PC-3 (cell line): ENCODE measurements around the gene MAGI2. TPM values are rescaled to one million over a fixed set of nuclear protein-coding genes. Genes with fewer than 3 reads are reported as not detected.

Experiments
- ATAC-seq: fragments of 200-7000 bp; cut with Tn5 transposase; 2 replicates; pipeline ENCODE4 v1.9.1; 2020; ENCODE audit warnings: mild to moderate bottlenecking, moderate library complexity
- BruUV-seq: library from RNA; stranded (reverse); fragments of 400-500 nt; replicated peaks from 2 replicates; lab custom pipeline; 2021; lab: Mats Ljungman, UMichigan
- CTCF ChIA-PET: fragments of 300-600 bp; sonication (Branson Sonifier 250); formaldehyde crosslinking; loops from one replicate; lab custom pipeline; 2022; ENCODE audit warnings: antibody characterized with exemption; lab: Charles Lee
- POLR2A ChIA-PET: fragments of 300-600 bp; sonication (Branson Sonifier 250); formaldehyde crosslinking; loops from one replicate; lab custom pipeline; 2022; ENCODE audit warnings: antibody characterized with exemption; ENCODE audit not compliant: unreplicated experiment; lab: Charles Lee
- DNase-seq: peaks from one replicate; pipeline ENCODE4 v3.0.0-alpha.2; 2015
- H2AFZ ChIP-seq: fragments of 300-600 bp; sonication (generic); 2 replicates; pipeline ENCODE4 v1.6.0; 2016; ENCODE audit warnings: antibody characterized with exemption, low read length
- H3F3A ChIP-seq: fragments of 300-600 bp; sonication (generic); one replicate; pipeline ENCODE4 v1.6.0; 2017; ENCODE audit warnings: antibody characterized with exemption, low read length, control low read depth, mild to moderate bottlenecking; ENCODE audit not compliant: unreplicated experiment
- H3K27ac ChIP-seq: fragments of 300-600 bp; sonication (generic); 2 replicates; pipeline ENCODE4 v1.5.1; 2016; ENCODE audit warnings: mild to moderate bottlenecking, low read length
- H3K27me3 ChIP-seq: fragments of 300-600 bp; sonication (generic); 2 replicates; pipeline ENCODE4 v1.6.1; 2016; ENCODE audit warnings: low read length, mixed read lengths
- H3K36me3 ChIP-seq: fragments of 300-600 bp; sonication (generic); 2 replicates; pipeline ENCODE4 v1.6.1; 2016; ENCODE audit warnings: low read depth, mixed run types, low read length, mixed read lengths
- H3K4me1 ChIP-seq: fragments of 300-600 bp; sonication (generic); 2 replicates; pipeline ENCODE4 v1.5.1; 2016; ENCODE audit warnings: low read length; ENCODE audit not compliant: insufficient read depth
- H3K4me2 ChIP-seq: fragments of 300-600 bp; sonication (generic); 2 replicates; pipeline ENCODE4 v1.6.0; 2016; ENCODE audit warnings: low read length
- H3K4me3 ChIP-seq: fragments of 300-600 bp; sonication (generic); 2 replicates; pipeline ENCODE4 v1.5.1; 2016; ENCODE audit warnings: mild to moderate bottlenecking, low read length, mixed read lengths
- H3K79me2 ChIP-seq: fragments of 300-600 bp; sonication (generic); 2 replicates; pipeline ENCODE4 v1.6.1; 2017; ENCODE audit warnings: low read length, mixed read lengths
- H3K9ac ChIP-seq: fragments of 300-600 bp; sonication (generic); 2 replicates; pipeline ENCODE4 v1.6.0; 2016; ENCODE audit warnings: mild to moderate bottlenecking, low read length
- H3K9me2 ChIP-seq: fragments of 300-600 bp; sonication (generic); replicated peaks from 2 replicates; pipeline ENCODE4 v1.6.1; 2016; ENCODE audit warnings: mixed run types, low read length, mixed read lengths
- H3K9me3 ChIP-seq: fragments of 300-600 bp; sonication (generic); 2 replicates; pipeline ENCODE4 v1.6.1; 2016; ENCODE audit warnings: low read length, mixed read lengths
- H4K20me1 ChIP-seq: fragments of 300-600 bp; sonication (generic); 2 replicates; pipeline ENCODE4 v1.6.1; 2016; ENCODE audit warnings: low read length, mixed read lengths
- EZH2 ChIP-seq: fragments of 300-600 bp; sonication (generic); IDR thresholded peaks from one replicate; pipeline ENCODE4 v1.6.1; 2017; ENCODE audit warnings: antibody characterized with exemption, mild to moderate bottlenecking, low read length; ENCODE audit not compliant: unreplicated experiment
- EZH2phosphoT487 ChIP-seq: fragments of 300-600 bp; sonication (generic); IDR thresholded peaks from 2 replicates; pipeline ENCODE4 v1.6.1; 2018; ENCODE audit warnings: mild to moderate bottlenecking, antibody characterized with exemption, low read length, borderline replicate concordance
- intact Hi-C: fragments of 100-400 bp; cut with micrococcal nuclease; formaldehyde crosslinking; loops from 2 replicates; pipeline ENCODE4 v1.9.0; 2023
- total RNA-seq: library from RNA; depleted of rRNA; stranded (reverse); fragments of >200 nt; gene quantifications from 2 replicates; pipeline ENCODE4 v1.2.3, GENCODE V29; 2014
- TF ChIP-seq, protein P1 (sequence below): fragments of 300-600 bp; sonication (generic); conservative IDR thresholded peaks from 2 replicates; pipeline ENCODE4 v1.5.1; 2017; ENCODE audit warnings: antibody characterized with exemption, low read depth, mild to moderate bottlenecking, low read length

The MAGI2 gene
- total RNA-seq, 1 experiment from 2014 or later = not detected

DNA sequence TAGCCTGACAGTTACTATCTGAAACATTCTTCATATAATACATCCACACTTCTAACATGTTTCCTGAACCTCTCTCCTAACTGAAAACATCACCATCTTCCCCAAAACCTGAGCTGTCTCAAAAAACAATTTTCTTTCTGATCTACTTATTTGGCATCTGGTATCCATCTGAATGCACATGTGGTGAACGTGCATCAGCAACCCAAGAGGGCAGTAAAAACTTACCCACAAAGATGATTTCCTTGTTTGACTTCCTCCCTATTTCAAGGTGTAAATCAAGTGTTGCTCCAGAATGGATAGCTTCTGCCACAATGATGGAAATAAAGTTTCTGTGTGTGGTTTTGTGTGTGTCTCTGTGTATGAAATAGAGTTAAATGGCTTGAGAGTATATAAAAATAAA lies 500.4 kb downstream of the MAGI2 start:
- TF ChIP-seq, protein P1, sequence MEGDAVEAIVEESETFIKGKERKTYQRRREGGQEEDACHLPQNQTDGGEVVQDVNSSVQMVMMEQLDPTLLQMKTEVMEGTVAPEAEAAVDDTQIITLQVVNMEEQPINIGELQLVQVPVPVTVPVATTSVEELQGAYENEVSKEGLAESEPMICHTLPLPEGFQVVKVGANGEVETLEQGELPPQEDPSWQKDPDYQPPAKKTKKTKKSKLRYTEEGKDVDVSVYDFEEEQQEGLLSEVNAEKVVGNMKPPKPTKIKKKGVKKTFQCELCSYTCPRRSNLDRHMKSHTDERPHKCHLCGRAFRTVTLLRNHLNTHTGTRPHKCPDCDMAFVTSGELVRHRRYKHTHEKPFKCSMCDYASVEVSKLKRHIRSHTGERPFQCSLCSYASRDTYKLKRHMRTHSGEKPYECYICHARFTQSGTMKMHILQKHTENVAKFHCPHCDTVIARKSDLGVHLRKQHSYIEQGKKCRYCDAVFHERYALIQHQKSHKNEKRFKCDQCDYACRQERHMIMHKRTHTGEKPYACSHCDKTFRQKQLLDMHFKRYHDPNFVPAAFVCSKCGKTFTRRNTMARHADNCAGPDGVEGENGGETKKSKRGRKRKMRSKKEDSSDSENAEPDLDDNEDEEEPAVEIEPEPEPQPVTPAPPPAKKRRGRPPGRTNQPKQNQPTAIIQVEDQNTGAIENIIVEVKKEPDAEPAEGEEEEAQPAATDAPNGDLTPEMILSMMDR = 0 out of 2 replicates have a peak, but pooled peaks have one; percentile 10
- TF ChIP-seq EZH2phosphoT487 = no peak
- no peak overlapping the region for H3K4me2 ChIP-seq
- intact Hi-C loops = loop anchor here (2.0 kb wide), 1 partner anchor 224 kb away; no protein-coding TSS in a partner anchor
- H3K9me3 ChIP-seq = no peaks in the 10 kb centered on the region
- no TSS peak for BruUV-seq
- H3K27ac ChIP-seq = no peak overlapping the region
- no peaks in the 10 kb centered on the region for H4K20me1 ChIP-seq
- H3K9me2 ChIP-seq = no peaks in the 10 kb centered on the region
- ATAC-seq = no peak
- no peaks in the 10 kb centered on the region for H3K27me3 ChIP-seq
- no peaks in the 10 kb centered on the region for H3K79me2 ChIP-seq
- DNase-seq = no peak
- ChIA-PET CTCF (no interaction called here), POLR2A (no interaction called here)
- H3K36me3 ChIP-seq = no peaks in the 10 kb centered on the region
- H2AFZ ChIP-seq = no peak overlapping the region
- H3K9ac ChIP-seq = no peak overlapping the region
- H3K4me3 ChIP-seq = no peak overlapping the region
- H3F3A ChIP-seq = no peaks in the 10 kb centered on the region
- peaks cover 13% of the 10 kb centered on the region; the same call in 1 of the 2 replicates for H3K4me1 ChIP-seq

DNA sequence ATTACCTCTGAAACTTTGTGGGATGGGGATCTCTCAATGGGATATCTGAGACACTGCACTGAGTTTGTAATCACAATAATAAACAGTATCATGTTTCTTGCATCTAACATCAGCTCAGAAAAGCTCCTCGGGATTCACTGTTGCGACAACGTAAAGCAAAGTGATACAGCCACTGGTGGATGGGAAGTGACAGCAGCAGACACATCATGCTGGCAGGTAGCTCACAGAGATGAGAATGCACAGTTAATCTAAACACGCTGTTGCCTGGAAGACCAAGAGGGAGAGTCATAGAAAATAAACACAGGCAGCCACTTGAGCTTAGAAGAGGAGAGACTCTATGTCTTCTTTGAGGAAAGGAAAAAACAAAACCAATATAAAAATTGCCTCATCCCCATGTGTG lies 513.8 kb downstream of the MAGI2 start:
- ChIA-PET CTCF (no interaction called here), POLR2A (no interaction called here)
- ATAC-seq (no peak), DNase-seq (no peak)
- H3K4me3 ChIP-seq = no peak overlapping the region
- H3K27me3 ChIP-seq = no peaks in the 10 kb centered on the region
- no peaks in the 10 kb centered on the region for H3K36me3 ChIP-seq
- no TSS peak for BruUV-seq
- no peak overlapping the region for H2AFZ ChIP-seq
- no peak overlapping the region for H3K27ac ChIP-seq
- intact Hi-C loops = no loop called here
- H4K20me1 ChIP-seq = no peaks in the 10 kb centered on the region
- H3K9ac ChIP-seq = no peak overlapping the region
- H3K4me2 ChIP-seq = no peak overlapping the region
- H3K4me1 ChIP-seq = no peaks in the 10 kb centered on the region
- no peaks in the 10 kb centered on the region for H3K9me2 ChIP-seq
- H3K79me2 ChIP-seq = no peaks in the 10 kb centered on the region
- no peaks in the 10 kb centered on the region for H3K9me3 ChIP-seq
- H3F3A ChIP-seq = no peaks in the 10 kb centered on the region
- TF ChIP-seq EZH2phosphoT487 (no peak), EZH2 (no peak)
- TF ChIP-seq, protein P1 = no peak

GRCh38 chr7:78924581-78924980 lies 528.9 kb downstream of the MAGI2 start:
- BruUV-seq = no TSS peak
- H2AFZ ChIP-seq = no peak overlapping the region
- ChIA-PET CTCF (no interaction called here), POLR2A (no interaction called here)
- no peak overlapping the region for H3K9ac ChIP-seq
- no peak overlapping the region for H3K27ac ChIP-seq
- no peaks in the 10 kb centered on the region; the same call in 1 of the 2 replicates for H3K27me3 ChIP-seq
- intact Hi-C loops = loop anchor here (1.0 to 10.0 kb wide), 4 partner anchors 317 to 900 kb away; no protein-coding TSS in a partner anchor
- H4K20me1 ChIP-seq = no peaks in the 10 kb centered on the region
- H3K9me3 ChIP-seq = no peaks in the 10 kb centered on the region
- H3F3A ChIP-seq = no peaks in the 10 kb centered on the region
- H3K9me2 ChIP-seq = no peaks in the 10 kb centered on the region
- no peaks in the 10 kb centered on the region for H3K4me1 ChIP-seq
- TF ChIP-seq EZH2phosphoT487 (no peak), EZH2 (no peak)
- TF ChIP-seq, protein P1 = peak; percentile 18; the same call in 1 of the 2 replicates
- no peak; the same call in 1 of the 2 replicates for ATAC-seq
- H3K4me2 ChIP-seq = no peak overlapping the region
- DNase-seq = peak; percentile 50
- H3K79me2 ChIP-seq = no peaks in the 10 kb centered on the region
- no peaks in the 10 kb centered on the region for H3K36me3 ChIP-seq
- H3K4me3 ChIP-seq = no peak overlapping the region
